ENCODE results near the gene COL23A1.

- TF ChIP-seq CTCF (conservative IDR thresholded peaks at IDR 0.05; ENCODE audit: low read depth, low read length) (no peak), EZH2phosphoT487 (IDR thresholded peaks at IDR 0.05; ENCODE audit: borderline replicate concordance, low read length) (no peak)
Measured at GRCh38 chr5:178430186-178431062, 159.8 kb downstream of the COL23A1 start.

All from PC-3 (cell line).